Panc1 (cell line): ENCODE measurements around the gene FAM169A. TPM values are rescaled to one million over a fixed set of nuclear protein-coding genes. Genes with fewer than 3 reads are reported as not detected.

Experiments
- ATAC-seq: fragments of 200-7000 bp; cut with Tn5 transposase; 2 replicates; pipeline ENCODE4 v1.9.1; 2020; ENCODE audit warnings: mild to moderate bottlenecking, moderate library complexity
- BruUV-seq: library from RNA; stranded (reverse); fragments of 400-500 nt; replicated peaks from 2 replicates; lab custom pipeline; 2021; lab: Mats Ljungman, UMichigan
- CTCF ChIA-PET: fragments of 300-600 bp; sonication (Branson Sonifier 250); formaldehyde crosslinking; loops from one replicate; lab custom pipeline; 2022; ENCODE audit warnings: antibody characterized with exemption; lab: Charles Lee
- POLR2A ChIA-PET: fragments of 300-600 bp; sonication (Branson Sonifier 250); formaldehyde crosslinking; loops from one replicate; lab custom pipeline; 2022; ENCODE audit warnings: antibody characterized with exemption; lab: Charles Lee
- DNase-seq: peaks from one replicate; pipeline ENCODE4 v3.0.0-alpha.2; 2010; ENCODE audit warnings: low read depth, low spot score
- H3K27ac ChIP-seq: 2 replicates; pipeline ENCODE4 v1.5.1; 2011; ENCODE audit warnings: mild to moderate bottlenecking, low read length, inconsistent platforms
- H3K27me3 ChIP-seq: fragments of 200-500 bp; sonication (Bioruptor generic); 2 replicates; pipeline ENCODE4 v1.6.0; 2014; ENCODE audit warnings: low read length, inconsistent platforms; ENCODE audit not compliant: control insufficient read depth, insufficient read depth
- H3K36me3 ChIP-seq: fragments of 200-500 bp; sonication (Bioruptor generic); 2 replicates; pipeline ENCODE4 v1.5.1; 2014; ENCODE audit warnings: inconsistent platforms, mild to moderate bottlenecking, low read length, moderate library complexity; ENCODE audit not compliant: control insufficient read depth, insufficient read depth
- H3K4me1 ChIP-seq: 2 replicates; pipeline ENCODE4 v1.5.1; 2011; ENCODE audit warnings: inconsistent platforms, mild to moderate bottlenecking, low read length, moderate library complexity; ENCODE audit not compliant: control insufficient read depth, insufficient read depth
- H3K4me3 ChIP-seq, 2 experiments: 2 replicates each; pipeline ENCODE4 v1.5.1; 2011 to 2012; ENCODE audit warnings: low read depth in 2 of 2, low read length in 2 of 2, mild to moderate bottlenecking in 2 of 2, inconsistent platforms in 1 of 2, moderate library complexity in 1 of 2
- H3K9me3 ChIP-seq: fragments of 200-500 bp; sonication (Bioruptor generic); 2 replicates; pipeline ENCODE4 v1.5.1; 2014; ENCODE audit warnings: low read depth, mild to moderate bottlenecking, inconsistent platforms, low read length, moderate library complexity; ENCODE audit not compliant: control insufficient read depth, insufficient read depth
- CTCF ChIP-seq: fragments of 450-650 bp; IDR thresholded peaks from 2 replicates; pipeline ENCODE4 v1.5.1; 2017; ENCODE audit warnings: mild to moderate bottlenecking
- POLR2AphosphoS5 ChIP-seq: IDR thresholded peaks from 2 replicates; pipeline ENCODE4 v1.6.1; 2012; ENCODE audit warnings: mild to moderate bottlenecking, low read depth, low read length, moderate library complexity
- SIN3A ChIP-seq: IDR thresholded peaks from 2 replicates; pipeline ENCODE4 v1.6.1; 2012; ENCODE audit warnings: low read depth, mild to moderate bottlenecking, low read length, moderate library complexity, borderline replicate concordance; ENCODE audit not compliant: insufficient read depth
- TCF7L2 ChIP-seq: IDR thresholded peaks from 2 replicates; pipeline ENCODE4 v1.6.1; 2011; ENCODE audit warnings: mild to moderate bottlenecking, low read depth, low read length, inconsistent platforms
- in situ Hi-C: cut with HindIII; loops from 2 replicates; pipeline ENCODE4 v1.10.0; 2016; ENCODE audit warnings: low sequenced_read_pairs, low pct_unique_long_range_greater_than_20kb
- intact Hi-C: fragments of 100-400 bp; cut with micrococcal nuclease; formaldehyde crosslinking; loops from one replicate; pipeline ENCODE4 v1.10.0; 2022; ENCODE audit not compliant: unreplicated experiment
- total RNA-seq: library from RNA; stranded (reverse); gene quantifications from one replicate; pipeline ENCODE4 v1.2.1, GENCODE V29; 2021; ENCODE audit not compliant: unreplicated experiment
- TF ChIP-seq, protein P1 (sequence below), 2 experiments: IDR thresholded peaks; 2 replicates each; pipeline ENCODE4 v1.6.1; 2011 to 2012; ENCODE audit warnings: low read depth in 2 of 2, control low read depth in 1 of 2, low read length in 1 of 2, mild to moderate bottlenecking in 1 of 2, moderate library complexity in 1 of 2; ENCODE audit not compliant: insufficient read depth in 1 of 2

FAM169A gene
- total RNA-seq, 1 experiment from 2014 or later = 23.1 TPM

GRCh38 chr5:74838262-74838661 is 27.9 kb downstream of the FAM169A start:
- ChIA-PET CTCF (no interaction called here), POLR2A (interaction anchor here (0.6 kb wide), 1 partner anchor 17 kb away, joined by 3 read pairs; no protein-coding TSS in a partner anchor)
- no peak for TF ChIP-seq CTCF
- no peak for TF ChIP-seq SIN3A
- TF ChIP-seq POLR2AphosphoS5 = no peak
- TF ChIP-seq, protein P1, sequence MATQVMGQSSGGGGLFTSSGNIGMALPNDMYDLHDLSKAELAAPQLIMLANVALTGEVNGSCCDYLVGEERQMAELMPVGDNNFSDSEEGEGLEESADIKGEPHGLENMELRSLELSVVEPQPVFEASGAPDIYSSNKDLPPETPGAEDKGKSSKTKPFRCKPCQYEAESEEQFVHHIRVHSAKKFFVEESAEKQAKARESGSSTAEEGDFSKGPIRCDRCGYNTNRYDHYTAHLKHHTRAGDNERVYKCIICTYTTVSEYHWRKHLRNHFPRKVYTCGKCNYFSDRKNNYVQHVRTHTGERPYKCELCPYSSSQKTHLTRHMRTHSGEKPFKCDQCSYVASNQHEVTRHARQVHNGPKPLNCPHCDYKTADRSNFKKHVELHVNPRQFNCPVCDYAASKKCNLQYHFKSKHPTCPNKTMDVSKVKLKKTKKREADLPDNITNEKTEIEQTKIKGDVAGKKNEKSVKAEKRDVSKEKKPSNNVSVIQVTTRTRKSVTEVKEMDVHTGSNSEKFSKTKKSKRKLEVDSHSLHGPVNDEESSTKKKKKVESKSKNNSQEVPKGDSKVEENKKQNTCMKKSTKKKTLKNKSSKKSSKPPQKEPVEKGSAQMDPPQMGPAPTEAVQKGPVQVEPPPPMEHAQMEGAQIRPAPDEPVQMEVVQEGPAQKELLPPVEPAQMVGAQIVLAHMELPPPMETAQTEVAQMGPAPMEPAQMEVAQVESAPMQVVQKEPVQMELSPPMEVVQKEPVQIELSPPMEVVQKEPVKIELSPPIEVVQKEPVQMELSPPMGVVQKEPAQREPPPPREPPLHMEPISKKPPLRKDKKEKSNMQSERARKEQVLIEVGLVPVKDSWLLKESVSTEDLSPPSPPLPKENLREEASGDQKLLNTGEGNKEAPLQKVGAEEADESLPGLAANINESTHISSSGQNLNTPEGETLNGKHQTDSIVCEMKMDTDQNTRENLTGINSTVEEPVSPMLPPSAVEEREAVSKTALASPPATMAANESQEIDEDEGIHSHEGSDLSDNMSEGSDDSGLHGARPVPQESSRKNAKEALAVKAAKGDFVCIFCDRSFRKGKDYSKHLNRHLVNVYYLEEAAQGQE (IDR thresholded peaks at IDR 0.05; ENCODE audit: insufficient read depth in 1 of 2, low read depth in 2 of 2, low read length in 1 of 2) = no peak
- no peak for TF ChIP-seq TCF7L2
- Histone ChIP-seq H3K4me1 (no peaks in the 10 kb centered on the region; the same call in 1 of the 2 replicates), H3K4me3 (no peak overlapping the region), H3K27me3 (no peaks in the 10 kb centered on the region), H3K36me3 (no peaks in the 10 kb centered on the region; the same call in 1 of the 2 replicates), H3K9me3 (no peaks in the 10 kb centered on the region), H3K27ac (no peak overlapping the region)
- ATAC-seq (no peak), DNase-seq (no peak)
- intact Hi-C loops (no loop called here), in situ Hi-C loops (no loop called here)
- no TSS peak for BruUV-seq

GRCh38 chr5:74837115-74837514 is 29.1 kb downstream of the FAM169A start:
- Histone ChIP-seq H3K27me3 (no peaks in the 10 kb centered on the region), H3K36me3 (no peaks in the 10 kb centered on the region; the same call in 1 of the 2 replicates), H3K4me3 (no peak overlapping the region), H3K27ac (no peak overlapping the region), H3K9me3 (no peaks in the 10 kb centered on the region), H3K4me1 (no peaks in the 10 kb centered on the region; the same call in 1 of the 2 replicates)
- no peak for TF ChIP-seq POLR2AphosphoS5
- no peak for TF ChIP-seq CTCF
- TF ChIP-seq, protein P1 (IDR thresholded peaks at IDR 0.05; ENCODE audit: insufficient read depth in 1 of 2, low read depth in 2 of 2, low read length in 1 of 2) = no peak
- TF ChIP-seq TCF7L2 = no peak
- TF ChIP-seq SIN3A = no peak
- intact Hi-C loops = no loop called here
- POLR2A ChIA-PET = no interaction called here
- in situ Hi-C loops = no loop called here
- CTCF ChIA-PET = no interaction called here
- DNase-seq = no peak
- no peak for ATAC-seq
- BruUV-seq = no TSS peak
